NOMO-1 treated with dmso at 0.1 percent for 144 hours (cell line): ENCODE results near the gene SSBP1.
"Not testable (repeated sequence)": the region's sequence is repeated elsewhere in the genome, so short reads cannot be mapped to it uniquely, and the experiment has no call there.

Source experiments
- DNase-seq: peaks from one replicate; lab custom pipeline; 2025; ENCODE audit not compliant: unreplicated experiment; lab: John Stamatoyannopoulos, UW

Gene SSBP1

DNA sequence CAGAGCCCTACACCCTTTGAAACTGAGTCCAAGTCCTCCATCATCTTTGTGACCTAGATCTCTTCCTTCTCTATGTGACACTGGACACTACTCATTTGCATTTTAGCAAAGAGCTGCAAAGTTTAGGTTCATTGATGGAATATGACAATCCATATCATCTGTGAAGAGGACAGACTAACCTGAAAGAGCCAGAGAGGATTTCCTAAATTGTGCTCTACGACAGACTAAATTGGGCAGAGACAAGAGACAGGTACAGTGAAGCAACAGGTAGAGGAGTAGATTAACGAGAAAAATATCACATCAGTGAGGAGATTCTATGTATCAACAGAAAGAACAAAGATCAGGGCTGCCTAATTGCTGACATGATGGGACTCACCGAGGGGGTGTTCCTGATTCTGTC is 25.6 kb downstream of the SSBP1 start, which contains the start of gene TAS2R3:
TAS2R3 (plus strand) TSS at position 301 of the 400 bp plus-strand sequence; CDS start at position 363, 62 bp downstream.
- DNase-seq: no peak

DNA sequence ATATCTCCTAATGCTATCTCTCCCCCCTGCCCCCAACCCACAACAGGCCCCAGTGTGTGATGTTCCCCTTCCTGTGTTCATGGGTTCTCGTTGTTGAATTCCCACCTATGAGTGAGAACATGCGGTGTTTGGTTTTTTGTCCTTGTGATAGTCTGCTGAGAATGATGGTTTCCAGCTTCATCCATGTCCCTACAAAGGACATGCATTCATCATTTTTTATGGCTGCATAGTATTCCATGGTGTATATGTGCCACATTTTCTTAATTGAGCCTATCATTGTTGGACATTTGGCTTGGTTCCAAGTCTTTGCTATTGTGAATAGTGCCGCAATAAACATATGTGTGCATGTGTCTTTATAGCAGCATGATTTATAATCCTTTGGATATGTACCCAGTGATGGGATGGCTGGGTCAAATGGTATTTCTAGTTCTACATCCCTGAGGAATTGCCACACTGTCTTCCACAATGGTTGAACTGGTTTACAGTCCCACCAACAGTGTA is 32.0 kb downstream of the SSBP1 start:
- not testable (repeated sequence) for DNase-seq

DNA sequence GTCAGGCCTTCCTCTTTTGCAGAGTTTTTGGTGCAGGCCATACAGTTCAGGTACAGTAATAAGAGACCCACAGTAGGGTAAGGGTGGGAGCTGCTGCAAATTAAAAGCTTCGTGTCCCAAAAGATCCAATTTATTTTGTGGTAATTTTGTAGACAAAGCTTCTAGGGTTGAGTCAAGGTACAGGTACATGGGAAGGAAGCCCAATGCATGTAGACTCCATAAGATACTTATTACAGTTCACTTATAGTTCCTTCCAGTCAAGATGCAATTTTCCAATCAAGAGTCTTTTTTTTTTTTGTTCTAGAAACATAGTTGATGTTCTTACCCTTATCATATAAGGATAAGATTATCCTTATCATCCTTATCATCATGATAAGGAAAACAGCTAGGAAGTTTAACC is 38.2 kb downstream of the SSBP1 start, which contains the start of gene TAS2R4:
TAS2R4 (plus strand) TSS at position 301 of the 400 bp plus-strand sequence. CDS start 1,815 bp downstream, outside the sequence.
- DNase-seq: no peak

DNA sequence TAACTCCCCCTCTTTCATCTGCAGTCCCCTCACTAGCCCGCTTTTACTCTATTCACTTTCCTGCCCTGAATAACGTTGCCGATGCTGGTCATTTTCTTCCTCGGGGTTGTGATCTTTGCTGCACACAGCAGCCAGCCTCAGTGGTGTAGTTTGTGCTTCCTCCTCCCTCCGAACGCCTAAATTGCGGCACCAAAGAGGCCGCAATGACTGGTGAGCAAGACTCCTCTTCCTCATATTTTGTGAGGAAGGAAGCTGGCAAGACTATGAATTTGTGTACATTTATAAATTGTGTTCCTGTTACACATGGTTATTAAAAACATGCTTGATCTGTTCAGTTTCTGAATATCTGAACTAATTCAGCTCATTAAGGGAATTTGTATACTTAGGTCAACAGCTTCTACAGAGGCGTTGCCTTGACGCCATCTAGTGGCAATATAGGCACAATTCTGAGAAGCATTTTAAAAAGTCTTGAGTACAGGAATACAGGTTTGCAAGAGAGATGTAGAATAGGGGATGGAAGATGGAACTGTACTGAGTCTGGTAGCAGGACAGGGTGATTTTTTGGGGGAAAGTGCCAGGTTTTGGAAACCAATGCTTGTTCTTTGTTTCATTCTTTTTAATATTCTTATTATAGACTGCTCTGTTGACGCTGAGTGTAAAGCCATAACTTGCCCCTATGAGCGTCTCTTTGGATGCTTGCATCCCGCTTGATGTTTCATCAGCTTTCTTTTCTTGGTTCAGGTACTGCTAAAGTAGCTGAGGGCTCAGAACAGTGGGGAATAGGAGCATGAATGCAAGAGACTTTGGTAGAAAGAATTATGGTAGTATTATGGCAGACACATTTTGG is 47.8 kb downstream of the SSBP1 start:
- no peak for DNase-seq

DNA sequence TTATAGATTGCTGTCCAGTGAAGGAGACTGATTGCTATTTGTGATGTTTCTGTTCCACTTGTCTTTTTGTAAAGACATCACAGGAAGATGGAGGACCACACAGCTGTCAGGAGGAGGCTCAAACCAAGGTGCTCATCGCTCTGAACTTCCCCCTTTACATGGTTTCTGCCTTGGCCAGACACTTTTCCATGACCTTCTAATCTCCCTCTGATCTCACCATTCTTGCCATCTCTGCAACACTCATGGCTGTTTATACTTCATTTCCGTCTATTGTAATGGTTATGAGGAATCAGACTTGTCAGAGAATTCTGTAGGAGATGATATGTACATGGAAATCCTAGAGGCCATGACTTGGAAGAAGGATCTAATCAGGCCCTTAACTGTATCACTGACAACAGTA is 50.1 kb downstream of the SSBP1 start:
- DNase-seq: no peak

DNA sequence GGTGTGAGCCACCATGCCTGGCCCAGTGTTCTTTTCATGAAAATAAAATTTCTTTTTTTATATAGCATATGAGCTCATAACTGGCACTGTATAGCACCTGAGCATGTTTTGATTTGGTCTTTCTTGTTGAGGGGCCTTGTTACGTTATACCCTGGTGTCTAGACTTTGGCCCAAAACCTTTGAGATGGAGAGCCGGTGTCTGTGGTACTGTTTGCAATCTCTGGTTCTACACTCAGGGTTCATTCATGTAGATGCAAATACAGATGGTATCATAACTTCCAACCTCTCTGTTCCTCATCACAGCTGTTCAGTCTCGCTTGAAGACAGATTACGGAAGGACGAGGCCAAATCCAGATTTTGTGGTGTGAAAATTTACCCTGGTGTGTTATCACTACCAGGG is 51.8 kb downstream of the SSBP1 start, which contains the start of gene TAS2R5:
TAS2R5 (plus strand) TSS at position 301 of the 400 bp plus-strand sequence. CDS start 145 bp downstream, outside the sequence.
- DNase-seq: no peak

DNA sequence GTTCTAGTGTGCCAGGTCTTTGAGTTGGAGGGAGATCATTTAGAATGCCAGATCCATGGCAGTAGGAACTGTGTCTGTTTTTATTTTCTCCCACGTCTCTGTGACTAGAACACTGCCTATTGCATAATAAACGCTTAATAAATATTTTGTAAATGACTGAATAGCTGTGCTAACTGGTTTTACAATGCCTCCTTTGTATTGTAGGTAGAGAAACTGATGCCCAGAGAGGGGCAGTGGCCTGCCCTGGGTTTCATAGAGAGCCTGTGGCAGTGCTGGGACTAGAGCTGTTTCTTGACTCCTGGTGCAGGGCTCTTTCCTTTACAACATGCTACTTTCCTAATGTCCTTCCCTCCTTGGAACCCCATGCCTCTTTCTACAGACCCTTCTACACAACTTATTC is 54.4 kb downstream of the SSBP1 start:
- DNase-seq: no peak
